GM10266 (cell line): Measurements from ENCODE around the gene METTL16.

ENCODE experiments used
- DNase-seq: peaks from one replicate; pipeline ENCODE4 v3.0.0; 2012; ENCODE audit errors: extremely low spot score
- TF ChIP-seq, protein P1 (sequence below): IDR thresholded peaks from 2 replicates; pipeline ENCODE4 v1.5.1; 2012; ENCODE audit warnings: mild to moderate bottlenecking, low read depth; ENCODE audit not compliant: control insufficient read depth, insufficient read depth; ENCODE audit errors: missing control alignments

The METTL16 gene

DNA sequence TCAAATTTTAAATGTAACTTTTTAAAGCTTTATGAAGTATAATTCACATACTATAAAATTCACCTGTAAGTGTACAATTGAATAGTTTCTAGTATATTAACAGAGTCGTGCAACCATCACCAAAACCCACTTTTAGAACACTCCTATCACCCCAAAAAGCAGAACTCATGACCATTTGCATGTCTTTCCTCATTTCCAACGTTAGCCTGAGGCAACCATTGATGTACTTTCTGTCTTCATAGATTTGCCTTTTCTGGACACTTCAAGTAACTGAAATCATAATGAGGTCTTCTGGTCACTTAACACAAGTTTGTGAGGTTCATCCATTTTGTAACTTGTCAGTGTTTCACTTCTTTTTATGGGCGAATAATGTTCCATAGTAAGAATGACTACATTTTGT, 33.2 kb downstream of the METTL16 start:
- TF ChIP-seq, protein P1, sequence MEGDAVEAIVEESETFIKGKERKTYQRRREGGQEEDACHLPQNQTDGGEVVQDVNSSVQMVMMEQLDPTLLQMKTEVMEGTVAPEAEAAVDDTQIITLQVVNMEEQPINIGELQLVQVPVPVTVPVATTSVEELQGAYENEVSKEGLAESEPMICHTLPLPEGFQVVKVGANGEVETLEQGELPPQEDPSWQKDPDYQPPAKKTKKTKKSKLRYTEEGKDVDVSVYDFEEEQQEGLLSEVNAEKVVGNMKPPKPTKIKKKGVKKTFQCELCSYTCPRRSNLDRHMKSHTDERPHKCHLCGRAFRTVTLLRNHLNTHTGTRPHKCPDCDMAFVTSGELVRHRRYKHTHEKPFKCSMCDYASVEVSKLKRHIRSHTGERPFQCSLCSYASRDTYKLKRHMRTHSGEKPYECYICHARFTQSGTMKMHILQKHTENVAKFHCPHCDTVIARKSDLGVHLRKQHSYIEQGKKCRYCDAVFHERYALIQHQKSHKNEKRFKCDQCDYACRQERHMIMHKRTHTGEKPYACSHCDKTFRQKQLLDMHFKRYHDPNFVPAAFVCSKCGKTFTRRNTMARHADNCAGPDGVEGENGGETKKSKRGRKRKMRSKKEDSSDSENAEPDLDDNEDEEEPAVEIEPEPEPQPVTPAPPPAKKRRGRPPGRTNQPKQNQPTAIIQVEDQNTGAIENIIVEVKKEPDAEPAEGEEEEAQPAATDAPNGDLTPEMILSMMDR, result no peak
- DNase-seq, result no peak

DNA sequence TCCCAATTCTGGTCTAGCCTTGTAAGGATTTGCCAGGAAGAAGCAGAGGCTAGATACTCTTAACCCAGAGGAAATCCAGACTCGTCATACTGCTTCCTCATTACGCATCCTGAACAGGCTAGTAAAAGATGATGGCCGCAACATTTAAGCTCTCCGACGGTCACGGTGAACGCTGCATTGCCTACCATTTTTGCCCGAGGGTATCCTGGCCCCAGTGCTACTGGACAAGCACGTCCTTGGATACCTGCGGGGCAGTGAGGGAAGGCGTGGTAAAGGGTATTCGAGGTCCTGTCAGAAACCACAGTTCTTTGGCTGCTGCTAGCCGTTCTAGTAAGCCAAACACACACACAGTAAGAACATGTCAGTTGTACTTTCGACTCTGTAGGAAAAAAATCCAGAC, 36.6 kb downstream of the METTL16 start:
- TF ChIP-seq, protein P1, result no peak
- DNase-seq, result no peak

DNA sequence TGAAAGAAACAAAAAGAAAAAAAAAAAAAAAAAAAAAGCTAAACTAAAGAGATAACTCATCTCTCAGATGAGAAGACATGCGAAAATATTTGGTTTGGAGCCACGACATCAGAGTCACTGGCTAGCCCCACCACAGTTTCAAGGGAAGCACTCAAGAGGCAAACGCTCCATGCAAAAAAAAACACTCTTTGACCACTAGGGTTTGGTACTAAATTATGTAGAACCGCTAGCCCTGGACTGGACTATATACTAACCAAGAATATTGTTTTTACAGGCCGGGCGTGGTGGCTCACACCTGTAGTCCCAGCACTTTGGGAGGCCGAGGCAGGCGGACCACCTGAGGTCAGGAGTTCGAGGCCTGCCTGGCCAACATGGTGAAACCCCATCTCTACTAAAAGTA, 37.3 kb downstream of the METTL16 start:
- TF ChIP-seq, protein P1, result no peak
- DNase-seq, result no peak

DNA sequence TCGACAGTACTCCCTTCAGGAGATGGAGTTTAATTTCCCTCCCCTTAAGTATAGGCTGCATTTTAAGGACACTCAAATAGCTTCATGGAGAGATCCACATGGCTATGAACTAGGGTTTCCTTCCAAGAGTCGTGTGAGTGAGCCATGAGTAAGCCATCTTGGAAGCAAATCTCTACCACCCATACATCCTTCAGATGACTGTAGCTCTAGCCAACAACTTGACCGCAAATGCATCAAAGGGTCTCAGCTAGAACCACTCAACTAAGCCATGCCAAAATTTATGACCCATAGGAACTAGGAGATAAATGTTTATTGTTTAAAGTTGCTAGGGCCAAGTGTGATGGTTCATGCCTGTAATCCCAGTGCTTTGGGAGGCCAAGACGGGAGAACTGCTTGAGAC, 43.4 kb downstream of the METTL16 start:
- no peak for DNase-seq
- TF ChIP-seq, protein P1, result no peak

DNA sequence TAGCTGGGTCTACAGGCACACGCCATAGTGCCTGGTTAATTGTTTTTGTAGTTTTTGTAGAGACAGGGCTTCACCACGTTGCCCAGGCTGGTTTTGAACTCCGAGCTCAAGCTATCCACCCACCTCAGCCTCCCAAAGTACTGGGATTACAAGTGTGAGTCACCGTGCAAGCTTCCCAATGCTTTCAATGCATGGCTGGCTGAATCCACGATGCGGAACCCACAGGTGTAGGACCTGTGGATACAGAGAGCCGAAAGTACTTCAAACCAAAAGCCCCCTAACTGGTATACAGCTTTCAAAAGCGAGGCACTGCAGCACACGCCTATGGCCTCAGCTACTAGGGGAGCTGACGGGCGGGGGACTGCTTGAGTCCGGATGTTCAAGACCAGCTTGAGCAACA, 44.8 kb downstream of the METTL16 start:
- TF ChIP-seq, protein P1, result no peak
- no peak for DNase-seq

DNA sequence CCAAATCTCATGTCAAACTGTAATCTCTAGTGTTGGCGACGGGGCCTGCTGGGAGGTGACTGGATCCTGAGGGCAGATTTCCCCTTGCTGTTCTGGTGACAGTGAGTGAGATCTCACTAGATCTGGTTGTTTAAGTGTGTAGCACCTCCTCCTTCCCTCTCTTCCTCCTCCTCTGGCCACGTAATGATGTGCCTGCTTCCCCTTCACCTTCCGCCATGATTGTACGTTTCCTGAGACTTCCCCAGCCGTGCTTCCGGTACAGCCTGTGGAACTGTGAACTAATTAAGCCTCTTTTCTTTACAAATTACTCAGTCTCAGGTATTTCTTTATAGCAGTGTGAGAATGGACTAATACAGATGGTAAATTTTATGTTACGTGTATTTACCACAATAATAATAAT, 49.2 kb downstream of the METTL16 start:
- TF ChIP-seq, protein P1, result no peak

DNA sequence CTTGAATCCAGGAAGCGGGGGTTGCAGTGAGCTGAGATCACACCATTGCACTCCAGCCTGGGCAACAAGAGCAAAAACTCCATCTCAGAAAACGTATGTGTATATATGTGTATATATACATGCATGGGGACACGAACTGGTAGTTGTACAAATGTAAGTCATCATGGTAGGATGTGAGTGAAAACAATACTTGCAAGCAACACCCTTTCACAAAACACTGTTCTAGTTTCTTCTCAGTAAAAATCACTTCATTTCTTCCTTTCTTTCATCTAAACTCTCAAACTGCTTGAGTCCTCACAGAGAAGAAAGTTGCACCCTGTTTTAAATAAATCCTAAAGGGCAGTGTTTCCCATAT, 51.8 kb downstream of the METTL16 start:
- TF ChIP-seq, protein P1, result no peak
- DNase-seq, result no peak

More for the DNA sequence above, 49.2 kb downstream of the METTL16 start:
- DNase-seq, result no peak
